Stromal cell of bone marrow (primary cell): ENCODE measurements around the gene CYTH4.

Experiments
- DNase-seq: peaks from one replicate; pipeline ENCODE4 v3.0.0-alpha.2; 2012; ENCODE audit warnings: low read depth

CYTH4 gene

DNA sequence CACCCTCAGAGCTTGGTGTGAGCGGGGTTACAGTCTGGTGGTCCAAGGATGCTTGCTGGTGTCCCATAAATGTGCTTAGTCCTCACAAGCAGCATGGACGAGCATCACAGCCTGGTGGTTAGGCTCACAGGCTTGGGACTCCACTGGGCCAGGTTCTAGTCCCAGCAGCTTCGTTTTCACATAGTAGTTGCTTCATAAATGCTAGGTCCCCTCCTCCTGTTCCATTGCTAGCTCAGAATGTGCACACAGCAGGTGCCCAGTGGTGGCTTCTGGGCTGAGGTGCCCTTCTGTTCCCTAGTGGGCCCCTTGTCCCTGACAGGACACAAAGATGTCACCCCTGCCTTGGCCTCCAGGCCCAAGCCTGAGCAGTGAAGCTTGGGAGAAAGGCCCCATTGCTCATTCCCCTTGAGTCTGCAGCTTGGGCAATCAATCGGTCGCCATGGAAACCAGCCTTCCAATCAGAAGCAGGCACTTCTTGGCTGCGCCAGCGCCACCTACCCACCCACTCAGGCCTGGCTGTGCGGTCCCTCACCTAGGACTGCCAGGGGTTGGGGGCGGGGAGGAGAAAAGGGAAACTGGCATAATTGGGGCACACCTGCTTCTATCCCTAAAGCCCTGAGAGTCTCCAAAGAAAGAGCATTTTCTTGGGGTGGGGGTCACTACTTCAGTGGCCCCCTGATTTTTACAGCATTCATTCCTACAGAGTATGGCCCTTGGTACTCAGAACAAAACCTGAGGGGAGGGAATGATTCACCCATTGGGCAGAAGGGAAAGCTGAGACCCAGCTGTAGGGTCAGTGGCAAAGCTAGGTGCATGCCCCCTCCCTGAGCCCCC is 48.1 kb downstream of the CYTH4 start:
- peak; percentile 57 for DNase-seq

DNA sequence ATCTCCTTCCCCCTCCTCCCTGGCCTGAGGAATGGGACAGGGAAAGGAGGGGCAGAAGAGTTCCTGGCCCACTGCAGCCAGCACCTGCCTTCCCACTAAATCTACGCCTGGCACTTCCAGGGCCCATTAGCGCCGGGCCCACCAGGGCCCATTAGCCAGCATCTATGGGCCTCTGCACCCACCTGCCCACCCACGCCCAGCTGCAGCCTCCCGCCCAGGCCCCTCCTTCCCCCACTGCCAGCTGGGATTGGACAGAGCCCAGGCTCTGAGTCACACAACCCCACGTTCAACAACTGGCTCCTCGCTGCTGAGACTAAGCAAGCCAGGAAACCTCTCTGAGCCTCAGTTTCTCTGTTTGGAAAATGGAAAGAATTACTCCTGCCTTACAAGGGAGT is 48.7 kb downstream of the CYTH4 start:
- DNase-seq = no peak

DNA sequence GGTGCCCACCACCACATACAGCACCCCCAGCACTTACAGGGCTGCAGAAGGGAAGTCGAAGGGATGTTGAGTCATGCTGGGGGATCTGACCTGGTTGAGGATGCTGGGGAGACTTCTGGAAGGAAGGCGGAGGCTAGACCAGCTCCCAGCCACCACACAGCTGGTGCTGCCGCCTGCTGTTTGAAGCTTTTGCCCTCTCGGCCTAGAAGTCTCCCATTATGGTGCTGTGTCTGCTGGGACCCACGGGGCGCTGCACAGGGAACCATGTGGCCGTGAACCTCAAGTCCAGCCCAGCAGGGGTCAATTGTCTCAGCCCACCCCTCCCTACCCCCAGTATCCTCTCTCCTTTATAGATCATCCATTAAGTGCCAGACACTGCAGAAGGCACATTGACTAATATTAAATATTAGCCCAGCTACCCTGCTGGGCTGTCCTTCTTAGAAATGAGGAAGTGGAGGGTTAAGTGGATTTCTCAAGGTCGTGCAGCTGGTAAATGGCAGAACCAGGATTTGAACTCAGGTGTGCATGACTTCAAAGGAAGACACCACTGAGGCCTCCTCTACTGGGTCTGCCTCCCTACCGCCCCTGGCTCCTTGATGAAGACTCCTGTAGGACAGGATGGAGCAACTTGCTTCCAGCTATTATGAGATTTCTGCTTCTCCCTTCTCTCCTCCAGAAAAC is 49.7 kb downstream of the CYTH4 start:
- no peak for DNase-seq

DNA sequence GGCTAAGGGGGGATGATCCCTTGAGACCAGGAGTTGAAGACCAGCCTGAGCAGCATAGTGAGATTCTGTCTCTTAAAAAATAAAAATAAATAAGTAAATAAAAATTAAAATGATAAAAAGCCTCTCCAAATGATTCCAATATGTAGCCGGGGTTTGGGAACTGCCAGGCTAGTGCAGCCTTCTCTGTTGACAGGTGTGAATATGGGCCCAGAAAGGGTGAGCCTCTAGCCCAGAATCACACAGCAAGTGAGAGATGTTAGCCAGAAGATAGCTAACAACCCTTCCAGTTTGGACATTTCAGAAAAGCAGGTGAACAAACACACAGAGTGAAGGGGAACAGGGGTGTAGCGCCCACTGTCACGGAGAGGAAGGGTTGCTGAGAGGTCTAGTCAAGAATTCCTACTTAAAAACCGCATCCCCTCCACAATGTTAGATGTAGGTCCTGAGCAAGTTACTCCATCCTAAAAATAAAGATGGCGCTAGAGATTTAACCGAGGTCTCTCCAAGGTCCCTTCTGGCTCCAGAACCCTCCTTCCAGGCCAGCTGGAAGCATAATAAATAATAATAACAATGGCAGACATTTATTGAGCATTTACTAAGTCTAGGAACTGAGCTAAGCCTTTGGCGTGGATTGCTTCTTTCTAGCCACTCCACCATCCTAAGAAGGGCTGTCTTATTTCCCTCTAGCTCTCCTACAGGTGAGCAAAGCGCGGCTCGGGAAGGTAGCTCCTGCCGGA is 51.6 kb downstream of the CYTH4 start:
- DNase-seq = no peak

DNA sequence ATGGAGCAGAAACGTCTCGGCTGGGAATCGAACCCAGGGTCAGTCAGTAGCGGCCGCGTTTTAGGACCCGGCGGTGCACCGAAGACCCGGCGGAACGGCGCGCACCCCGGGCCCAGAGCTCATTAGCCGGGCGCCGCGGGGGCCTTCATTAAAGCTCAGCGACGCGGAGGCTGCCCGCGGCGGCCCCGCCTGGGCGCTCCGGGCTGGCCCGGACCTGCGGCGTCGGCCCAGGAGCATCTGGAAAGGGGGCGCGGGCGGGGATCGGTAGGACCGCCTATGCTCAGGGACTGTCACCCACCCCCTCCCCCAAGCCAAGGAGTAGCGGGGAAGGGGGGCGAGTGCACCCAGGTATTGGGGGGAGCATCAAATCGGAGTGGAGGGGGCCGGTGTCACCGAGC is 52.2 kb downstream of the CYTH4 start:
- no peak for DNase-seq

DNA sequence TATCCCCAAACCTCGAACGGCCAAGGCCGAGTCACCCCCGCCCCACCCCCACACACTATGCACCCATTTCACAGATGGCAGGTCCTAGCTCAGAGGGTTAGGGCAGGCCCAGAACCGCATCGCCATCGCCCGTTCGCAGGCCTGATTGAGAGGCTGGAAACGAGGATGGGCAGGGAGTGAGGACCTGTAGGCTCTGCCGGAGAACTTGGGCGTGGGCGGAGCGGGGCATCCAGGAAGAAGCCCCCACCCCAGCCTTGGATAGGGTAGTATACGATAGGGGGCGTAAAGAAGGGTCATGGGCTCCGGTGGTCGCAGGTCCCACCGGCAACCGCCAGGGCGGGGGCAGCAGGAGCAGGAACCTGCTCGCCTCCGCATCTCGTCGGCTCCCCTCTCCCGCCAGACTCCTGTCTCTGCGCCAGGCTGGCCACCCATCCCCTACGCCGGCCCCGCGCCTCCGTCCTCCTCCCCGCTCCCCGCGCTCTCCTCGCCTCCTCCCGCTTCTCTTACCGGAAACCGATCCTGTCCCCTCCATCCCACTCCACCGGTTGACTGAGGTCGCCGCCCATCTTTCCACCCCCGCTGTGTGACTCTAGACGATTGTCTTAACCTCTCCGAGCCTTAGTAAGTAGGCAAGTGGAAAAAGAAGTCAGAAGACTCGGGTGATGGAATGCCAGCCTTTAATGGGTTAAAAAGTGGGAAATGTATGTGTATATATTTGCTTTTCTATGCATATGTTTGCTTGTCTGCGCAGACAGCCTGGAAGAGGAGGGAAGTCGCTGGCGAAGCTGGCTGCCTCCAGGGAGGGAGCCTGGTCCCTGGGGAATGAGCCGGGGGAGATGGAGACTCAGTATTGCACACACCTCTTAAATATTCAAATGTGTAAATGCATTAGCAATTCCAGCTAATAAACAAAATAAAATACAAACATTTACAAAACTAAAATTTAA is 52.8 kb downstream of the CYTH4 start:
- no peak for DNase-seq

DNA sequence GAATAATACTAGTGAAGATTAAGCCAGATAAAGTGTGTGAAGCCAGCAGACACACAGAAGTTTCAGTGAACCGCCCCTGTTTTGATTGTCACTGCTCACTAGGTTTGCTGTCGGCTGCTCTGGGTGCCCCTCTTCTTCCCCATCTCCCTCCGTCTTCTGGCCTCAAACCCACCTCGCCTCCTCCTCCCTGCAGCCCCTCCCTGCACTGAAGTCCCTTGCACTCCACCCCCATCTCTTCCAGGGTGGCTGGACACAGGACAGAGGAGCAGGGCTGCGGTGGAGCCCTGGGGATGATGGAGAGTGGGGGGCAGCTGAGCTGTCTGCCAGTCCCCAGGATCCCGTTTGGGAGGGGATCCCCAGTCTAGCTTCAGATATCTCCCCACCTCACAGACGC is 53.5 kb downstream of the CYTH4 start:
- no peak for DNase-seq

DNA sequence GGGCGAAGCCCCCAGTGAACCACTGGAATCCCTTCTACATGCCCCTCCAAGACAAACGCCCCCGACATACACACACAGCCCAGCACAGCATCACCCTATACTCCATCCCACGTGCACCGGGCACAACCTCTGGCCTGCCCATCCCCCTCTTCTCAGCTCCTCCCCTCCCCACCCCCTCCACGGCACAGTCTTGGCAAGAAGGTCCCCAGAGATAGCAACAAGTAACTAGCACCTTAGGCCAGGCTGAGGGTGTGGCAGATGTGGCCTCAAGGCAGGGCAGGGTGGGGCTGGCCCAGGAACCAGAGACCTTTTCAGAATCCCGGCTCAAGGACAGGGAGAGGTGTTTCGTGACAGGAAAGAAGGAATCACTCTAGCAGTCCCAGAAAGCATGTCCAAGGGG is 54.3 kb downstream of the CYTH4 start:
- no peak for DNase-seq

DNA sequence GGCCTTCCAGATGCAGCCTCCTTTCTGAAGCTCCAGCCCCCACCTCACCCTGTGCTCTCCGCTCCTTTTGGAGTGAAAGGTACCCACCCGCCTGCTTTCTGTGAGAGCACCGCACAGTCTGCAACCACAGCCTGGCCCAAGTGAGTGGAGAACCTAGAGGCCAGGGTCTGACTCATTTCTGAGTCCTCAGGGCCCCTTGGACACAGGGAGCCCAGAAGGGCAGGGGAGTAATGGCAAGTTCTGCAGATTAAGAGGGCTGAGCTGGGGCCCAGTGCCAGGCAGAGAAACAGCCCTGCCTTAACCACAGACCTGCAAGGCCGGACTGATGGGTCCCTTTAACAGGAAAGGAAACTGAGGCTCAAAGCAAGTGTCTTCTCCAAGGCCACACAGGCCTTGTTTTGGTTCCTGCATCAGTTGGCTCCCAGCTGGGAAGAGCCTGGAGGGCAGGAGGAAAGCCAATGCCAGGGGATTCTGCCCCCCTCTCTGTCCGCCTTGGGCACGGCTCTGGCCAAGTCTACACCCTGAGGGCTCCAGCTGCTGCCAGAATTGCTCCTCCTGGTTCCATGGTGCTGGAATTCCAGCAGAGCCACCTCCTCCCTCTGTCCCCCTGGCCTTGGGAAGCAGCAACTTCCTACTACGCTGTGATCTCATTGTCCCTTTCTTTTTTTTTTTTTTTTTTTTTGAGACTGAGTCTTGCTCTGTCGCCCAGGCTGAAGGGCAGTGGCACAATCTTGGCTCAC is 55.1 kb downstream of the CYTH4 start:
- no peak for DNase-seq

DNA sequence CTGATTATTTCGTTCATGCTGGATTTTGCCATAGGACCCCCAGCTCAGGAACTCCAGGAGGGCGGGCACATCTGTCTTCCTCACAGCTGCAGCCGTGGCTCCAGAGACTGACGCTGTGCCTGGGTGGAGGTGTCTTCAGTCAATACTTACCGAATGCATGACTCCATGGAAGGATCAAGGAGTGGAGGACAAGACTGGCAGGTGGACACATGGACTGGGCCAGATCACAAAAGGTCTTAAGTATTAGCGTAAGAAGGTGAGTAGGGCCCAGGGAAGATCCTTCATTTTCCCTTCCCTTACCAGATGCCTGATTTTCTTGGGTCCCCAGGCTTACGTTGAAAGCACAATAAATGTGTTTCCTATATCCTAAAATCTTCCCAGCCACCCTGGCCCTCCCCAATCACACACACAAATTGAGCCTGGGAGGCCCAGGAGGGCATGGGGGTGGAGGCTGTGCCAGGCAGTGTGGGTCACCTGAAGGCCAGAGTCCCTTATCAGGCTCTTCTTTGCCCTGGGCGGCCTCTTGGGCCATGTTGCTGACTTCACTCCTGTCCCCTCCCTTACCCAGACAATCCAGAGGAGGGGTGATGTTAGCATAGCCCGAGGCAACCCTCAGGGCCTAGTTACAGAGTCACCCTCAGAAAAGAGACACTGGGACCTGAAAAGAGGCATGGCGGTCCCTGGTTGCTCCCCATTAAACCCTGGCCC is 56.4 kb downstream of the CYTH4 start:
- no peak for DNase-seq

DNA sequence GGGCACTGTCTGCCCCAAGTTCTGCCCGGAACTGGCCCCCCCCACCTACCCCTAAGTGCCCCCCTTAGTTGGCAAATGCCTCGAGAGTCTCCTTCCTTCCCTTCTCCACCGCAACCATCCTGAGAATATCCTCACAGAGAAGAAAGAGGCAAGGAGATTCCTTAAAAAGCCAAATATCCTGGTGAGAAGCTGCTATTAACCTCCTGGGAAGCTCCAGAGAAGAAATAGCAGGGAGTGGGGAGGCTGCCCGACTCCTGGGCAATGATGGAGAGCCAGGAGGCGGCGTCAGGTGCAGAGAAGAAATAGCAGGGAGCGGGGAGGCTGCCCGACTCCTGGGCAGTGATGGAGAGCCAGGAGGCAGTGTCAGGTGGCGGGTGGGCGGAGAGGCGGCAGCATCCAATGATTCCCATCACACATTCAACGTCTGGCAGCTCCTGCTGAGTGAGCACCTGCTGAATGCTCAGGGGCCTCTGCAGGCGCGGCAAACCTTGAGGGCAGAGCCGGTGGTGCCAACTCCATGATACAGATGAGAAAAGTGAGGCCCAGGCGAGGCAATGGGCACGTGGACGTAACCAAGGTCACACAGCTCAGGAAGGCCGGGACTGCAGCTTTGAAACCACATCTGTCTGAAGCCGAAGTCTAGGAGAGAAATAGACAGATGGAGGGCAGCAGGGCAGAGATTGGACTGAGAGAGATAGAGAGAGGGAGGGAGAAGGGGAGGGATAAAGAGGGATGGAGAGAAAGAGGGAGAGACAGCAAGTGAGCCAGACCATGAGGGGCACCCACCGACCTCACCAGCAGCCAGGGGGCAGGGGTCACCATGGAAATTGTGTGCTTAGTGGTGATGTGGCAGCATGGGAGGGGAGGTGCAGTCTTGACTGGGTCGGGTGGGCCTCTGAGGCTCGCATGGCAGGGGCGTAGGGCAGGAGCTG is 58.3 kb downstream of the CYTH4 start:
- DNase-seq = no peak

DNA sequence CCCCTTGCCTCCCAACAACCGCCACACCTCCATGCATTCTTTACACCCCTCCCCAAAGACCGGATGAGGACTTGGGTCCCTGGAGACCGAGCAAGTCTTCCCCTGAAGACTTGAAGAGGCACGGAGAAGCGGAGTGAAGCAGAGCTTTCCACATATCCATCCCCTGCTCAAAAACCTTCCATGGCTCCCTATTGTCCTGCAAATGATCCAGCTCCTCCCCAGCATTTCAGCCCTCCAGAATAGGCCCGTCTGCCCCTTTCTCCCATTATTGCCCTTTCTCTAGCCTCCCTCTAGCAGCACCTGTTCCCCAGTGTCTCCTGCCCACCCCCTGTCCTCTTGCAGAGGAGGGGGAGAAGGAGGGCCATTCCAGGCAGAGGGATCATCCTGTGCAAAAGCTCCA is 59.8 kb downstream of the CYTH4 start:
- DNase-seq = no peak

DNA sequence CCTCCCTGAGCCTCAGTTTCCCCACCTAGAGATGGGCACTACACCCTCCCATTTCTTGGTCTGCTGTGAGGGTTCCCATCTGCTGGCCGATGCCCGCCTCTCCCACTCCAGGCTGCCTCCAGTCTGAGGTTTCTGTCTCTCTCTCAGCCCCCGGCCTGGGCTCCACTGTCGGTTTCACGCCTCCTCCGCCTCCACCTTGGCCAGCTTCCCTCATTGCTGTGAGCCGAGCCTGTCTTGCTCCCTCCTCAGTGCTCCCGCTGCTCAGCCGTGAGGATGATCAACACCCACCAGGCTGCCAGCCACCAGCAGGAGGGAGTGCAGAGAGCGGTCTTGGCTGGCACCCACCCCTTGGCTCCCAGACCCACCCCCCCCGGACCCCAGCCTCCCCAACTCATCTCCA is 61.0 kb downstream of the CYTH4 start:
- DNase-seq = no peak

DNA sequence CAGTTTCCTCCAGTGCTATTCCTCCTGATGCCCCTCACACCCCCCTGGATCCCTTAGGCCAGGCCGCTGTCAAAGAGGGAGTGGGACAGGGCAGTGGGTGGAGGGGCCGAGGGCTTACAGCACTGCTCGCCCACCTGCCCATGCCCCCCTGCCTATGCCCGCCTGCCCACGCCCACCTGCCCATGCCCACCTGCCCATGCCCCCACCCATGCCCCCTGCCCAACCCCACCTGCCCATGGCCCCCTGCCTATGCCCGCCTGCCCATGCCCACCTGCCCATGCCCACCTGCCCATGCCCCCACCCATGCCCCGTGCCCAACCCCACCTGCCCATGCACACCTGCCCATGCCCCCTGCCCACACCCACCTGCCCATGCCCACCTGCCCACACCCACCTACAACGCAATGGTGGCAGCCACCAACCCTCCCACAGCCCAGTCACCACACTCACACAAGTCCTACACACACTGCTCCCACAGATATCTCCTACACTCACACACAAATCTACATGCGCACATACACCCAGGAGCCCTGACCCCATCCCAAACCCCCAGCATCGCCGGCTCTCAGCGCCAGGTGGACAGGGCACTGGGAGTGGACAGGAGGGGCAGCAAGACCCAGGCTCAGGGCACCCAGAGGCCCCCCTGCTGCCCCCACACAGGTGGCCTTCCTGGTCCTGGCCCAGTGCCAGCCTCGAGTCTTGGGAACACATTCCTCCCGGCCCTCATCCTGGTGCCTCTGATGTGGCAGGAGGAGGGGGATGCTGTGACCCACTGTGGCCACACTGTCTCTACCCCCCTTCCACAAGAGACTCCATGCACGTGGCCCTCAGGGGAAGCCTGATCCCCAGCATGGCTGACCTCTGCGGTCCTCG is 61.8 kb downstream of the CYTH4 start:
- no peak for DNase-seq

DNA sequence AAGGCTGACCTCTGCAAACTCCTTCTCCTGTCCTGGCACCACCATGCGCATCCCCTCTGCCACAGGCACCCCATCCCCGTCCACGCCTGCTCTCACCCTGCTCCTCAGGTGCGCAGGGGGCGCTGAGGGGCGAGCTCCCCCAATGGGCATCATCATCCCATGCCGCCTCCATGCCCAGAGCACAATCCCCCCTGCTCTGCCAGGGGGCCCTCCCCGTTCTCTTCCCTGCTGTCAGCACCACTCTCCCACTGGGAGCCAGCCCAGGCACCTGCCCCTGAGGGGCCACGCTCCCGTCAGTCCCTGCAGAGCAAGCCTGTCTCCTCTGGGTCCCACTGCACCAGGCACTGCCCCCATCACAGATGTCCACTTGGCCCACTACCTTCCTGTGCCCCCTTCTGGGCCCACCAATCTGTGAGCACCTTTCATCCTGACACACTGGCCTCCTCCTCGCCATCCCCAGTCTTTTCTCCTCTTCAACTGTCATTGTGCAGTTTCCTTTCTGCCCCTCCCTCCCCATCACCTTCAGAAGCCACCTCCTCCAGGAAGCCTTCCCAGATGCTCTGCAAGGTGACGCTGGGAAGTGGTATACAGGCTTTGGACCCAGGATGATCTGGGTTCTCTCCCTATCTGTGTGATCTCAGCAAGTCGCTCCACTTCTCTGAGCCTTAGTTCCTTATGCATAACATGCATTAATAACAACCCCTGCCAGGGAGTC is 62.6 kb downstream of the CYTH4 start:
- no peak for DNase-seq

DNA sequence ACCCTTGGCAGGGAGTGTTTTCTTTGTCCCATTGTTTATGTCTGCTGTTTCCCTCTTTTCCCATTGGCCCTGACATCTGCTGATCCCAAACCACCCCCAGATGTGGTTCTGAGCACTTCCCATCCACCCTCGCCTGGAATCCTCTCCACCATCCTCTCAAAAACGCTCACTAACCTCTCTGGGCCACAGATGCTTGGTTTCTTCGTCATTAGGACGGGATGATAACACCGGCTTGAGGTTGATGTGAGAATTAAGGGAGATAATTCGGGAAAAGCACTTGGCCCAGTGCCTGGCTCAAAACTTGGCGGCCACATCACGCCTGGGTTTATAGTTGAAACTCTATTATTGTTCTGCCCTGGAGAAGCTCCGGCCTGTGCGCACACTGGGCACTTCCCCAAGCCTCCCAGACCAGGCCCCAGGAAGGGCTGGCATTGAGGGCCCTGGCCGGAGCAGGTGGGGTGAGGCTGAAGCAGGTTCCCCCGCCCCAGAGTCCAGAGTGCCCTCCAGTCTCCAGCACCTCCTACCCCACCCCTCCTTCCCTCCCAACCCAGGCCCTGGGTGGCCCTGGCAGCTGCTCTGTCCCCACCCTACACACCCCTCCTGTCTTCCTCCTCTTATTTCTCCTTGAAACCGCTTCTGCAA is 63.7 kb downstream of the CYTH4 start:
- DNase-seq = peak; percentile 51

DNA sequence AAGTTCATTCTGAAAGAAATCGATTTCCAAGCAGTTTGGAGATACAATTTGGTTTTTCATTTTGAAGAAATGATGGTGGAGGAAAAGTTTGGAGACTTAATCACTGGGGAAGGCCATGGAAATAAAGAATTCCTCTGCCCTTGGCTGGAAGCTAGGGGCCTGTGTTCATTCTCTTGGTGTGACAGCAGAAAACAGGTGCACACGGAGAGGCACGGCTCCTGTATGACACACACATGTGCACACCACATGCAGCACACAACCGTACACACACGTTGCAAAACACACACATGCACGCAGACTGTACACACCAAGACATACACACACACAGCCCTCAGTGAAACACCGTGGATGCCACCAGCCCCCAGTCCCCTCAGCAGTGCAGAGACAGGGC is 64.2 kb downstream of the CYTH4 start:
- no peak for DNase-seq
